HG03060 (cell line): ENCODE data around the gene CCDC188.

Experiments used
- ATAC-seq: cut with Tn5 transposase; IDR thresholded peaks from one replicate; pipeline ENCODE4 v1.9.1; 2021; ENCODE audit warnings: low read depth, moderate number of reproducible peaks; ENCODE audit not compliant: unreplicated experiment

CCDC188 gene

DNA sequence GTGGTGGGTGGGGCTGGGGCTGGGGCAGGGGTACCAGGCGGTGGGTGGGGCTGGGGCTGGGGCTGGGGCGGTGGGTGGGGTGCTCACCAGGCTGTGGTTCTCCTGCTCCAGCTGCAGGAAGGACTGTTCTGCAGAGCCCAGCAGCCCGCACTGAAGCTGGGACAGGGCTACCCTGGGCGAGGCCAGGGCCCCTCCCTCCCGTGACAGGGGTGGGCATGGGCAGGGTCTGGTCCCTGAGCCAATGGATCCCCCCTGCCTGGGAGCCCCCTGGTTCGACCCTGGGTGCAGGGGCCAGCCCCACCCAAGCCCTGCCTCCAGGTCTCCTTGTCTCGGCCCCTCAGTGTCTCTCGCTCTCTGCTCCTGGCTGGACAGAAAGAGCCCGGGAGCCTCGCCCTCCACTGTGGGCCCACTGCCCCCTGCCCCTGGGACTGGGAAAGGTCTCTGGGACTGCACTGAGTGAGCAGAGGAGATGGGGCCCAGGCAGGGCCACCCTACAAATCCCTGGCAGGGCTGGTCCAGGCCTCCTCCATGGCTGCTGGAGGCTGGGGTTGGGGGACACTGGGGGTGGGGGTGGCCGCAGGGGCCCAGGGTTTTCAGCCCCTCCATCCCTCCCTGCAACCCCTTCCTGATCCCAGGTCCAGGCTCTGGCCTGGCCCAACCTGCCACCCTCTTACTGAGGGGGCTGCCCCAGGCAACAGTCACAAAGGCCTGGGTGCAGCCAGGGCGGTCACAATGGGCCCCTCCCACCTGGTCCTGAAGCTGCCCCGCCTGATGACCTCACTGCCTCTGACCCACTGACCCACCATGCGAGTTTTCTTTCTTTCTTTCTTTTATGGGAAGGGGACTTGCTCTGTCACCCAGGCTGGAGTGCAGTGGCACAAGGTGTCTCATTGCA is at the start of gene CCDC188:
CCDC188 (minus strand) TSS at position 675 of the 895 bp plus-strand sequence; CDS start at position 606, 69 bp downstream.
- no peak for ATAC-seq

DNA sequence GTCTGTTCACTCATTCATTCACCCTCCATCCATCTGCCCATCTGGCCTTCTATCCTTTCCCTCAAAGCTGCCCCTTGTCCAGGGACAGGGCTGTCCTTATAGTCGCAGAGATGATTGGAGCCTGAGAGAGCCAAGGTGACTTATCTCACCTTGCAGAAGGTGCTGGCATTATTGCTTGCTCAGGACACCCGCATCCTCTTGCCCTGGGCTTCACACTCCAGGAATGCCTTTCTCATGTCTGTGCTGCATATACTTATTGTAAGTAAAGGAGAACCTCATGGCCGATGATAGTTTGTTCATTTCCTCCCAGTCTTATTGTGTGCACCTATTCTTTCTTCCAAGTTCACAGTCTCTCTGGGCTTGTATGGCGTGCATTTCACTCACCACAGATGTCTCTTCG is 49.1 kb upstream of the CCDC188 start:
- no peak for ATAC-seq

- ATAC-seq = no peak
Observed at GRCh38 chr22:20199413-20199842, 48.6 kb upstream of the CCDC188 start.

GRCh38 chr22:20198557-20199319 is 47.9 kb upstream of the CCDC188 start:
- ATAC-seq = no peak

GRCh38 chr22:20197407-20198030 is 46.7 kb upstream of the CCDC188 start:
- no peak for ATAC-seq

- no peak for ATAC-seq
Observed at GRCh38 chr22:20196094-20196842, 45.4 kb upstream of the CCDC188 start.

- no peak for ATAC-seq
Observed at GRCh38 chr22:20194681-20195593, 44.1 kb upstream of the CCDC188 start.

- ATAC-seq = no peak
Observed at GRCh38 chr22:20193761-20194494, 43.1 kb upstream of the CCDC188 start.

DNA sequence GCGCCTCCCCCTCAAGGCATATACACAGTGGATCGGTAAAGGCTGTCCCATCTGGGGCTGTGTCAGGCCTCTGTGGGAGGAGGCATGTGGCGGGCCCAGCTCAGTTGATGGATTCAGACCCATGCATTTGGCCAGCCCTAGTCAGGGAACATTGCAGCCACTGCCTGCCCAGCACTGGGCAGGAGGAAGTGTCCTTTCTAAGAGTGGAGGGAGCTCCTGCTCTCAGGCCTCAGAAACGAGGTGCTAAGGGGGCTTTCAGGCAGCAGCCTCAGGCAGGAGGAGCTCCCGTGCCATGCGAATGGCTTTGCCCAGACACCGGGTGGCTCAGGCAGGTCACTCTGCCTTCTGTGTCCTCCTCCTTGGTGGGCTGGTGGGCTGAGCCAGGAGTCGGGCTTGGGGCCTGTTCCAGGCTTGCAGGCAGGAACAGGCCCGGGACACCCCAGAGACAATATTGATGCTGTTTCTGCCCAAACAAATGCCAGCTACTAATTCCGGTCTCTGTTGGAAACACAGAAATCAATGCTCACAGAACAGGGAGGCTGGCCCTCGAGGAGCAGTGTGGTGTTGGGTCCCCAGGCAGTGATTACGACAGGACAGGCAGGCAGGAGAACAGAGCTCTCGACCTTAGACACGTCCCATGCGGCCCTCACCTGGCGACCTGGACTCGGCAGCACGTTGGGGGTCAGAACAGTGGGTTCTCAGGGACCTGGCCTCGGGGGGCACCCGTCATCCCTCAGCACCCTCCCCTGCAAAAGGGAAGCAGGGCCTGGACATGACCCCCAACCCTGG is 42.3 kb upstream of the CCDC188 start:
- ATAC-seq = no peak

DNA sequence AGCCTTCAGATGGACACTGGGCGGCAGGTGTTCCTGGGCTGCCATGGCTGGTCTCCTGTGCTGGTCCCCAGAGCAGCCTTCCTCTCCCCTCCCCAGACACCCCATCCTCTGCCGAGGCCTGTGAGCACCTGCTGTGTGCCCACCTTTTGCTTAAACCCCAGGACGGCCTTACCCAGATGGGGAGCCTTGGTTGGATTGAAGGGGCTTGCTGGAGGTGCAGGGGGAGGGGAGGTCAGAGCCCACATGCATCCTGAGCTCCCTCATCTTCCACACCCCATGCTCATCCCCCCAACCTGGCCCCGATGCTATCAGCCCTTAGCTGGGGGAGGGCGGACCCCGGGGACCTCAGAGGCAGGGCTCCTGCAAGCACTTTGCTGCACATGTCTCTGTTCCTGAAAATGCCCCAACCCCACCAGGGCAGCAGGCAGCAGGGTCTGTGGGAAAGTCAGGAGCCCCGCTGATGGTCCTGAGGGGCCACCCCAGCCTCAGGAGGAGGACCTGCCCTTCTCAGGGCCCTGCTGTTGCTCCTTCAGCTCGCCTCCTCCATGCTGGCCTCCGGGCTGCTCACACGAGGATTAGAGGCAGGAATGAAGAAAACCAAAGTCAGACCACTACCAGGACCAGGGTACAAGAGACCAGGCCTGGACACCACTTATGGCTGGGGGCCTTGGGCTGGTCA is 41.6 kb upstream of the CCDC188 start:
- no peak for ATAC-seq

DNA sequence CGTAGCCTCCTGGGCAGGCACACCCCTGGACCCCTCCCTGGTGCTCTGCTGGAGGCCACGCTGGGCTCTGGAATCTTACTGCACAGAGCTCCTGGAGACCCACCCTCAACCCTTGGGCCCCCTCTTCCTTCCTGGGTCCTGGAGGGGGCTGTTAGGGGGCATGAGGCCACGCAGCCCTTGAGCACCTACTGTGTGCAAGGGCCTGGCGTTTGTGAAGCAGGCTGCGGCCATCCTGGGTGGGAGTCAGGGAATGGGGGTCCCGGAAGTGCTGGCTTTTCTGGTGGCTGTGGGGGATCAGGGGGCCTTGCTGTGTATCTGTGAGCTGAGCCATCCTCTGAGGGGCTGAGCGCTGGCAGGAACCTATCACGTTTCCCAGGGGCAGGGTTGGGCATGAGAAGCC is 40.9 kb upstream of the CCDC188 start:
- no peak for ATAC-seq

GRCh38 chr22:20191000-20191515 is 40.2 kb upstream of the CCDC188 start:
- no peak for ATAC-seq

GRCh38 chr22:20188567-20188877 is 37.7 kb upstream of the CCDC188 start:
- ATAC-seq = no peak

DNA sequence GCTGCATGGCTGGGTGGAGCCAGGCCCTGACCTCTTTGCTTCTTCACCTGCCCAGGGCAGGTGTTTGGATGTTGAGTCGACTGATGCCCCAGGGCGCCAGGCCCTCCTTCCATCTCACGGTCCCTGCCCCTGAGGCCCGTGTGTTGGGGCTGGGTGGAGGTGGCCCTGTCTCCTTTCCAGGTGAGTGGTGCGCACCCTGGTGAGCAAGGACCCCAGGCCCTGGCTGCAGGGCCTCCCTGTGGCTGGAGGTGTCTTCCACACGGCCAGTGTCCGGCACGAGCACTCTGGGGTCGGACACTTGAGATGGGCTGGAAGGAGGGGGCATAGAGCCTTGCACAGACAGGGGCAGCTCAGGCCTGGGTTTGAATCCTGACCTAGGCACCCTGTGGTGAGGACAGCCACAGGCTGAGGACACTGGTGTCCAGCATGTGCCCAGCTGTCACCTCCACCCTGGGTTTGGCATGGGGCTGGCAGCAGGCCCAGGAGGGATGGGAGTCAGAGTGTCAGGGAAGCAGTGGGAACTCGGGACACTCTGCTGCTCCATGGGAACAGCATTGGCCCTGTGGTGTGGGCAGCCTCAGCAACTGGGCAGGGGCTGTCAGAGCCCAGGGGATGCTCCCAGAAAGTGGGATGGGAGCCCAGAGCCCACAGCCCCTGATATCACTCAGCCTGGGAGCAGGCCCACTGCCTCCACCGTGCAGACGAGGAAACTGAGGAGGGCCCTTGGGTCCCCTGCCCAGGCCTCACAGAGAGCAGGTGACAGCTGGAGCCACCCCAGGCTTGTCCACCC is 37.1 kb upstream of the CCDC188 start:
- no peak for ATAC-seq

- ATAC-seq = no peak
Observed at GRCh38 chr22:20186871-20187546, 36.2 kb upstream of the CCDC188 start.
